Liver (tissue), 3 donors: ENCODE data around the gene TAF1B.

Source experiments
- RAD21 ChIP-seq, 2 donors: IDR thresholded peaks; 2 replicates each; pipeline ENCODE4 v1.6.1; 2016; ENCODE audit warnings: antibody characterized with exemption in 2 of 2, mild to moderate bottlenecking in 2 of 2
- RXRA ChIP-seq, 2 donors: IDR thresholded peaks; 2 replicates each; pipeline ENCODE4 v1.6.1; 2017 to 2018; ENCODE audit warnings: antibody characterized with exemption in 2 of 2, mild to moderate bottlenecking in 1 of 2
- TAF1 ChIP-seq: conservative IDR thresholded peaks from 2 replicates; pipeline ENCODE4 v1.6.1; 2016; ENCODE audit warnings: antibody characterized with exemption, mild to moderate bottlenecking
- TF ChIP-seq, protein P1 (sequence below): fragments of 150-350 bp; IDR thresholded peaks from 2 replicates; pipeline ENCODE4 v1.5.1; 2017; ENCODE audit warnings: improper control_type of control experiment, low read depth, low read length; ENCODE audit not compliant: missing input control
- TF ChIP-seq, protein P2 (sequence below): IDR thresholded peaks from 2 replicates; pipeline ENCODE4 v1.6.1; 2016; ENCODE audit warnings: antibody characterized with exemption
- donor health status: healthy.
- donor health status: healthy.

DNA sequence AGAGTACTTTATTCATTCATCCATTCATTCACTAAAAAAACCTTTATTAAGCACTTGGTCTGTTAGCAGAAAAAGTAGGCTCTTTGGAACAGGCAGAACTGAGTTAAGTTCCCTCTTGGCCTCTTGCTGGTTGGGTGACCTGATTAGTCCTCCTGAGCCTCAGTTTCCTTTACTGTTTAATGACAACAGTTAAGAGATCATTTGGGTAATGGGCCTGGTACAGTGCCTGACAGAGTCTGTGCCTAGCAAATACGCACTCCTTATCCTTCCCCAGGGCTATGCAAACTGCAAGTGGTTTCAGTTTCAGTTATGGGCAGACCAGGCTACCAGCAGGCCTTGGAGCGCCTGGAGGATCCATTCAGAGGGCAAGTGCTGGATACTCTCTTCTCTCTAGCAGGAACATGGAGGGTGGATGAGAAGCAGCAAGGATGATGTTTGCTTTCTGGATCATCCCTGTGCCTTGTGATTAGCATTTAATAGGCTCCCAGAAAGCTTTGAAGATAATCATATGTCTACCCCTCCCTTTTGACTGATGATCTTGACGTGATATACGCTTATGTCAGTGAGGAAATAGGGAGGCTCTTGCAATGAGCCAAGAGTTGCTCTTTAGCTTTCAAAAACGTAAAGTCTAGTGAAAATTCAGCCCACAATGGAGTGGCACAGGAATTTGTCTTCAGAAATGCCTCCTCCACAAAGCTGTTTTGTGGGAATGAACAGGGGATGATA lies 12.4 kb upstream of the TAF1B start:
- TF ChIP-seq, protein P1, sequence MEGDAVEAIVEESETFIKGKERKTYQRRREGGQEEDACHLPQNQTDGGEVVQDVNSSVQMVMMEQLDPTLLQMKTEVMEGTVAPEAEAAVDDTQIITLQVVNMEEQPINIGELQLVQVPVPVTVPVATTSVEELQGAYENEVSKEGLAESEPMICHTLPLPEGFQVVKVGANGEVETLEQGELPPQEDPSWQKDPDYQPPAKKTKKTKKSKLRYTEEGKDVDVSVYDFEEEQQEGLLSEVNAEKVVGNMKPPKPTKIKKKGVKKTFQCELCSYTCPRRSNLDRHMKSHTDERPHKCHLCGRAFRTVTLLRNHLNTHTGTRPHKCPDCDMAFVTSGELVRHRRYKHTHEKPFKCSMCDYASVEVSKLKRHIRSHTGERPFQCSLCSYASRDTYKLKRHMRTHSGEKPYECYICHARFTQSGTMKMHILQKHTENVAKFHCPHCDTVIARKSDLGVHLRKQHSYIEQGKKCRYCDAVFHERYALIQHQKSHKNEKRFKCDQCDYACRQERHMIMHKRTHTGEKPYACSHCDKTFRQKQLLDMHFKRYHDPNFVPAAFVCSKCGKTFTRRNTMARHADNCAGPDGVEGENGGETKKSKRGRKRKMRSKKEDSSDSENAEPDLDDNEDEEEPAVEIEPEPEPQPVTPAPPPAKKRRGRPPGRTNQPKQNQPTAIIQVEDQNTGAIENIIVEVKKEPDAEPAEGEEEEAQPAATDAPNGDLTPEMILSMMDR, result no peak
- TF ChIP-seq RAD21 (IDR thresholded peaks at IDR 0.05), result no peak
- TF ChIP-seq RXRA (IDR thresholded peaks at IDR 0.05), result no peak
- TF ChIP-seq, protein P2, sequence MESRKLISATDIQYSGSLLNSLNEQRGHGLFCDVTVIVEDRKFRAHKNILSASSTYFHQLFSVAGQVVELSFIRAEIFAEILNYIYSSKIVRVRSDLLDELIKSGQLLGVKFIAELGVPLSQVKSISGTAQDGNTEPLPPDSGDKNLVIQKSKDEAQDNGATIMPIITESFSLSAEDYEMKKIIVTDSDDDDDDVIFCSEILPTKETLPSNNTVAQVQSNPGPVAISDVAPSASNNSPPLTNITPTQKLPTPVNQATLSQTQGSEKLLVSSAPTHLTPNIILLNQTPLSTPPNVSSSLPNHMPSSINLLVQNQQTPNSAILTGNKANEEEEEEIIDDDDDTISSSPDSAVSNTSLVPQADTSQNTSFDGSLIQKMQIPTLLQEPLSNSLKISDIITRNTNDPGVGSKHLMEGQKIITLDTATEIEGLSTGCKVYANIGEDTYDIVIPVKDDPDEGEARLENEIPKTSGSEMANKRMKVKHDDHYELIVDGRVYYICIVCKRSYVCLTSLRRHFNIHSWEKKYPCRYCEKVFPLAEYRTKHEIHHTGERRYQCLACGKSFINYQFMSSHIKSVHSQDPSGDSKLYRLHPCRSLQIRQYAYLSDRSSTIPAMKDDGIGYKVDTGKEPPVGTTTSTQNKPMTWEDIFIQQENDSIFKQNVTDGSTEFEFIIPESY, result no peak
- TF ChIP-seq TAF1, result no peak
